HepG2 (cell line): ENCODE results near the gene ALDH3A1. TPM values are rescaled to one million over a fixed set of nuclear protein-coding genes. Genes with fewer than 3 reads are reported as not detected.

Experiments
- CENPT ChIP-seq: sonication (generic); formaldehyde crosslinking; IDR thresholded peaks from 2 replicates; pipeline ENCODE4 v1.8.0; 2022; ENCODE audit warnings: low read depth, mild to moderate bottlenecking, moderate library complexity, missing genetic modification reagents
- ELF1 ChIP-seq: sonication (generic); formaldehyde crosslinking; IDR thresholded peaks from 2 replicates; pipeline ENCODE4 v1.4.0; 2020; ENCODE audit warnings: missing genetic modification reagents
- FOXK2 ChIP-seq: fragments of 450-650 bp; IDR thresholded peaks from 2 replicates; pipeline ENCODE4 v1.6.1; 2016
- HIC2 ChIP-seq: sonication (generic); formaldehyde crosslinking; IDR thresholded peaks from 2 replicates; pipeline ENCODE4 v1.9.0; 2022; ENCODE audit warnings: low read depth, missing genetic modification reagents
- HMGXB4 ChIP-seq, 2 experiments: sonication (generic) in 1 of 2; formaldehyde crosslinking in 1 of 2; IDR thresholded peaks; 2 replicates each; pipeline versions ENCODE4 v1.4.0 to v1.6.1; 2018 to 2020; ENCODE audit warnings: missing genetic modification reagents in 2 of 2, borderline replicate concordance in 1 of 2, low read depth in 1 of 2, mild to moderate bottlenecking in 1 of 2, missing biosample characterization in 1 of 2
- HNF4G ChIP-seq, 2 experiments: sonication (generic) in 1 of 2; formaldehyde crosslinking in 1 of 2; IDR thresholded peaks; 2 replicates each; pipeline versions ENCODE4 v1.4.0 to v1.6.1; 2011 to 2020; ENCODE audit warnings: borderline replicate concordance in 2 of 2, low read depth in 2 of 2, mild to moderate bottlenecking in 2 of 2, low read length in 1 of 2, missing genetic modification reagents in 1 of 2, moderate library complexity in 1 of 2
- HNRNPH1 ChIP-seq: fragments of 200-400 bp; formaldehyde crosslinking; optimal IDR thresholded peaks from 2 replicates; pipeline ENCODE3; 2017; ENCODE audit warnings: mild to moderate bottlenecking, low read depth, low read length
- JUNB ChIP-seq: sonication (generic); formaldehyde crosslinking; IDR thresholded peaks from 2 replicates; pipeline ENCODE4 v1.8.0; 2022; ENCODE audit warnings: missing genetic modification reagents, mild to moderate bottlenecking, borderline replicate concordance
- KDM5B ChIP-seq: sonication (generic); formaldehyde crosslinking; IDR thresholded peaks from 2 replicates; pipeline ENCODE4 v1.4.0; 2020; ENCODE audit warnings: missing genetic modification reagents, mild to moderate bottlenecking, borderline replicate concordance
- PATZ1 ChIP-seq: sonication (generic); formaldehyde crosslinking; IDR thresholded peaks from 2 replicates; pipeline ENCODE4 v1.4.0; 2020; ENCODE audit warnings: missing genetic modification reagents
- POGZ ChIP-seq: sonication (generic); formaldehyde crosslinking; IDR thresholded peaks from 2 replicates; pipeline ENCODE4 v1.4.0; 2020; ENCODE audit warnings: mild to moderate bottlenecking, missing genetic modification reagents
- PRDM15 ChIP-seq: sonication (generic); formaldehyde crosslinking; IDR thresholded peaks from 2 replicates; pipeline ENCODE4 v1.4.0; 2020; ENCODE audit warnings: missing genetic modification reagents
- RFXAP ChIP-seq: sonication (generic); formaldehyde crosslinking; IDR thresholded peaks from 2 replicates; pipeline ENCODE4 v1.4.0; 2020; ENCODE audit warnings: missing genetic modification reagents, borderline replicate concordance
- SOX13 ChIP-seq, 3 experiments: fragments of 450-650 bp in 1 of 3; sonication (generic) in 1 of 3; formaldehyde crosslinking in 1 of 3; IDR thresholded peaks in 2 of 3; conservative IDR thresholded peaks in 1 of 3; 2 replicates each; pipeline versions ENCODE4 v1.5.0 to v1.6.1; 2016 to 2020; ENCODE audit warnings: antibody characterized with exemption in 1 of 3, mild to moderate bottlenecking in 1 of 3, missing compliant biosample characterization in 1 of 3, missing genetic modification reagents in 1 of 3, moderate library complexity in 1 of 3
- SPEN ChIP-seq: sonication (generic); formaldehyde crosslinking; IDR thresholded peaks from 2 replicates; pipeline ENCODE4 v1.5.1; 2020; ENCODE audit warnings: low read depth, mild to moderate bottlenecking, missing genetic modification reagents
- ZNF605 ChIP-seq: sonication (generic); formaldehyde crosslinking; IDR thresholded peaks from 2 replicates; pipeline ENCODE4 v1.8.0; 2022; ENCODE audit warnings: mild to moderate bottlenecking, missing genetic modification reagents
- ZSCAN20 ChIP-seq: sonication (generic); formaldehyde crosslinking; IDR thresholded peaks from 2 replicates; pipeline ENCODE4 v1.4.0; 2020; ENCODE audit warnings: missing genetic modification reagents, mild to moderate bottlenecking, borderline replicate concordance
- polyA plus RNA-seq, 8 experiments: library from polyadenylated mRNA; depleted of rRNA in 3 of 8; stranded (reverse) in 7 of 8; unstranded in 1 of 8; fragments of >200 nt; fragmentation: Illumina TruSeq in 4 of 8; extraction: Trizol in 4 of 8; gene quantifications; 2 replicates each; pipeline versions ENCODE4 v1.2.1 to v1.2.3, GENCODE V29; 2011 to 2016; ENCODE audit warnings: low read depth in 4 of 8, missing spikeins in 1 of 8, mixed read lengths in 1 of 8; ENCODE audit not compliant: insufficient read depth in 1 of 8
- total RNA-seq, 5 experiments: library from RNA; depleted of rRNA; stranded (reverse); fragments of >200 nt; fragmentation: Illumina TruSeq; extraction: Trizol; gene quantifications; 2 replicates each; pipeline ENCODE4 v1.2.3, GENCODE V29; 2016; ENCODE audit warnings: low read depth in 1 of 5

Gene ALDH3A1
- total and polyA plus RNA-seq, 2 of the 13 experiments (the other 11 are each of a cell fraction or from before 2014, with no cell fraction given): 0.07 to 0.62 TPM

- TF ChIP-seq PATZ1 (peak; percentile 79), SPEN (CRISPR knock-in tag) (peak; percentile 87; the same call in 1 of the 2 replicates), JUNB (CRISPR knock-in tag) (no peak), HMGXB4 (CRISPR knock-in tag; IDR thresholded peaks at IDR 0.05; ENCODE audit: borderline replicate concordance in 1 of 2, low read depth in 1 of 2) (no peak), HNF4G (IDR thresholded peaks at IDR 0.05; ENCODE audit: borderline replicate concordance, low read depth, low read length) (peak; percentile 92), HNF4G (CRISPR knock-in tag; IDR thresholded peaks at IDR 0.05; ENCODE audit: borderline replicate concordance, low read depth) (peak; percentile 90; the same call in 1 of the 2 replicates), KDM5B (CRISPR knock-in tag) (peak; percentile 44), ZNF605 (0 out of 2 replicates have a peak, but pooled peaks have one; percentile 62), ZSCAN20 (no peak), FOXK2 (no peak), HIC2 (CRISPR knock-in tag) (peak; percentile 79), POGZ (no peak), ELF1 (CRISPR knock-in tag) (no peak), RFXAP (CRISPR knock-in tag) (peak; percentile 50; the same call in 1 of the 2 replicates), PRDM15 (no peak), CENPT (CRISPR knock-in tag) (no peak), HNRNPH1 (no peak), SOX13 (IDR thresholded peaks at IDR 0.05) (no peak), SOX13 (CRISPR knock-in tag; conservative IDR thresholded peaks at IDR 0.05 in 1 of 2, IDR thresholded peaks at IDR 0.05 in 1 of 2) (peak in 1 of 2 experiments; percentile 74; a peak in 2 of 4 replicates)
Observed at GRCh38 chr17:19720631-19721426, 27.3 kb downstream of the ALDH3A1 start (continued).
